GM18951 (cell line): ENCODE results near the gene OSBPL3.

ENCODE experiments used
- POLR2A ChIP-seq: IDR thresholded peaks from 4 replicates; pipeline ENCODE4 v1.6.1; 2011; ENCODE audit warnings: mild to moderate bottlenecking; ENCODE audit not compliant: insufficient read length, insufficient read depth; ENCODE audit errors: extremely low read depth
- in situ Hi-C: fragments of 300-500 bp; cut with MboI; formaldehyde crosslinking; loops from one replicate; pipeline ENCODE4 v1.12.0; 2022; ENCODE audit warnings: low sequenced_read_pairs, mixed read lengths, inconsistent platforms; ENCODE audit not compliant: unreplicated experiment

OSBPL3 gene

GRCh38 chr7:24903559-24903958, 76.4 kb downstream of the OSBPL3 start:
- no peak for TF ChIP-seq POLR2A
- in situ Hi-C loops = no loop called here

GRCh38 chr7:24902931-24903330, 77.0 kb downstream of the OSBPL3 start:
- no peak for TF ChIP-seq POLR2A
- in situ Hi-C loops = no loop called here

- no peak for TF ChIP-seq POLR2A
- in situ Hi-C loops = no loop called here
These were observed 77.7 kb downstream of the OSBPL3 start for GRCh38 chr7:24902276-24902675.

GRCh38 chr7:24899905-24900304, 80.1 kb downstream of the OSBPL3 start:
- in situ Hi-C loops = no loop called here
- TF ChIP-seq POLR2A = no peak

- no peak for TF ChIP-seq POLR2A
- in situ Hi-C loops = no loop called here
These were observed 80.8 kb downstream of the OSBPL3 start for GRCh38 chr7:24899161-24899560.

- TF ChIP-seq POLR2A = no peak
- in situ Hi-C loops = no loop called here
These were observed 81.3 kb downstream of the OSBPL3 start for GRCh38 chr7:24898691-24899090.

GRCh38 chr7:24896031-24896501, 83.9 kb downstream of the OSBPL3 start:
- no peak for TF ChIP-seq POLR2A
- in situ Hi-C loops = no loop called here

- in situ Hi-C loops = no loop called here
- no peak for TF ChIP-seq POLR2A
These were observed 85.4 kb downstream of the OSBPL3 start for GRCh38 chr7:24894429-24895221.

GRCh38 chr7:24891311-24891735, 88.7 kb downstream of the OSBPL3 start:
- in situ Hi-C loops = no loop called here
- no peak for TF ChIP-seq POLR2A

- TF ChIP-seq POLR2A = no peak
- in situ Hi-C loops = no loop called here
These were observed 90.4 kb downstream of the OSBPL3 start for GRCh38 chr7:24889611-24890010.

- in situ Hi-C loops = no loop called here
- TF ChIP-seq POLR2A = no peak
These were observed 91.3 kb downstream of the OSBPL3 start for GRCh38 chr7:24888653-24889052.

- TF ChIP-seq POLR2A = no peak
- in situ Hi-C loops = no loop called here
These were observed 94.3 kb downstream of the OSBPL3 start for GRCh38 chr7:24885716-24886115.

- in situ Hi-C loops = no loop called here
- TF ChIP-seq POLR2A = no peak
These were observed 94.7 kb downstream of the OSBPL3 start for GRCh38 chr7:24885305-24885704.

GRCh38 chr7:24884401-24884800, 95.6 kb downstream of the OSBPL3 start:
- TF ChIP-seq POLR2A = no peak
- in situ Hi-C loops = no loop called here
